Measurements from ENCODE around the gene RAB40C.

- TF ChIP-seq CTCF (IDR thresholded peaks at IDR 0.05), result no peak
- no peak for TF ChIP-seq REST (IDR thresholded peaks at IDR 0.05; ENCODE audit: insufficient read depth in 1 of 2, low read depth in 2 of 2, low read length in 1 of 2)
- TF ChIP-seq SIN3A (IDR thresholded peaks at IDR 0.05; ENCODE audit: borderline replicate concordance, insufficient read depth, low read depth, low read length), result no peak
Observed at GRCh38 chr16:586047-586644, 3.7 kb upstream of the RAB40C start.
